Mesothelial cell of epicardium (in vitro differentiated cells): ENCODE measurements around the gene PUSL1. TPM values are rescaled to one million over a fixed set of nuclear protein-coding genes. Genes with fewer than 3 reads are reported as not detected.

Experiments
- DNase-seq, 2 experiments: peaks; one replicate each; pipeline ENCODE4 v3.0.0; 2021; ENCODE audit warnings: low spot score in 2 of 2; ENCODE audit not compliant: unreplicated experiment in 2 of 2
- H3K27ac Mint-ChIP-seq: 2 replicates; pipeline ENCODE4 v1.8.0; 2021; ENCODE audit warnings: mixed read lengths
- H3K27me3 Mint-ChIP-seq: 2 replicates; pipeline ENCODE4 v1.8.0; 2021; ENCODE audit warnings: low read depth, mixed read lengths
- H3K36me3 Mint-ChIP-seq: 2 replicates; pipeline ENCODE4 v1.8.0; 2021; ENCODE audit warnings: mixed read lengths
- H3K4me1 Mint-ChIP-seq: 2 replicates; pipeline ENCODE4 v1.8.0; 2021; ENCODE audit warnings: mixed read lengths
- H3K4me3 Mint-ChIP-seq: 2 replicates; pipeline ENCODE4 v1.8.0; 2021; ENCODE audit warnings: mild to moderate bottlenecking, moderate library complexity, mixed read lengths
- H3K9me3 Mint-ChIP-seq: 2 replicates; pipeline ENCODE4 v1.8.0; 2021; ENCODE audit warnings: mixed read lengths
- CTCF ChIP-seq: fragments of 200-600 bp; sonication (generic); IDR thresholded peaks from one replicate; pipeline ENCODE4 v1.5.0; 2021; ENCODE audit warnings: antibody characterized with exemption; ENCODE audit not compliant: unreplicated experiment
- total RNA-seq: library from RNA; stranded (reverse); gene quantifications from 3 replicates; pipeline ENCODE4 v1.2.1, GENCODE V29; 2021

The PUSL1 gene
- total RNA-seq, 1 donor from 2014 or later = 12.7 TPM

DNA sequence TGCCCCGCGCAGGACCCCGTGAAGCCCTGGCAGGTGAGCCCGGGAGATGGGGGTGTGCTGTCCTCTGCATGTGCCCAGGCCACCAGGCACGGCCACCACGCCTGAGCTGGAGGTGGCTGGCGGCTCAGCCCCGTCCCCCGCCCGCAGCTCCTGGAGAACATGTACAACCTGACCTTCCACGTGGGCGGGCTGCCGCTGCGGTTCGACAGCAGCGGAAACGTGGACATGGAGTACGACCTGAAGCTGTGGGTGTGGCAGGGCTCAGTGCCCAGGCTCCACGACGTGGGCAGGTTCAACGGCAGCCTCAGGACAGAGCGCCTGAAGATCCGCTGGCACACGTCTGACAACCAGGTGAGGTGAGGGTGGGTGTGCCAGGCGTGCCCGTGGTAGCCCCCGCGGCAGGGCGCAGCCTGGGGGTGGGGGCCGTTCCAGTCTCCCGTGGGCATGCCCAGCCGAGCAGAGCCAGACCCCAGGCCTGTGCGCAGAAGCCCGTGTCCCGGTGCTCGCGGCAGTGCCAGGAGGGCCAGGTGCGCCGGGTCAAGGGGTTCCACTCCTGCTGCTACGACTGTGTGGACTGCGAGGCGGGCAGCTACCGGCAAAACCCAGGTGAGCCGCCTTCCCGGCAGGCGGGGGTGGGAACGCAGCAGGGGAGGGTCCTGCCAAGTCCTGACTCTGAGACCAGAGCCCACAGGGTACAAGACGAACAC lies 24.5 kb downstream of the PUSL1 start:
- no peak for TF ChIP-seq CTCF
- H3K9me3 Mint-ChIP-seq = no peaks in the 10 kb centered on the region
- H3K4me3 Mint-ChIP-seq = no peak overlapping the region
- DNase-seq = no peak
- H3K27ac Mint-ChIP-seq = no peak overlapping the region
- no peaks in the 10 kb centered on the region for H3K27me3 Mint-ChIP-seq
- H3K4me1 Mint-ChIP-seq = peaks cover 3% of the 10 kb centered on the region
- H3K36me3 Mint-ChIP-seq = no peaks in the 10 kb centered on the region

DNA sequence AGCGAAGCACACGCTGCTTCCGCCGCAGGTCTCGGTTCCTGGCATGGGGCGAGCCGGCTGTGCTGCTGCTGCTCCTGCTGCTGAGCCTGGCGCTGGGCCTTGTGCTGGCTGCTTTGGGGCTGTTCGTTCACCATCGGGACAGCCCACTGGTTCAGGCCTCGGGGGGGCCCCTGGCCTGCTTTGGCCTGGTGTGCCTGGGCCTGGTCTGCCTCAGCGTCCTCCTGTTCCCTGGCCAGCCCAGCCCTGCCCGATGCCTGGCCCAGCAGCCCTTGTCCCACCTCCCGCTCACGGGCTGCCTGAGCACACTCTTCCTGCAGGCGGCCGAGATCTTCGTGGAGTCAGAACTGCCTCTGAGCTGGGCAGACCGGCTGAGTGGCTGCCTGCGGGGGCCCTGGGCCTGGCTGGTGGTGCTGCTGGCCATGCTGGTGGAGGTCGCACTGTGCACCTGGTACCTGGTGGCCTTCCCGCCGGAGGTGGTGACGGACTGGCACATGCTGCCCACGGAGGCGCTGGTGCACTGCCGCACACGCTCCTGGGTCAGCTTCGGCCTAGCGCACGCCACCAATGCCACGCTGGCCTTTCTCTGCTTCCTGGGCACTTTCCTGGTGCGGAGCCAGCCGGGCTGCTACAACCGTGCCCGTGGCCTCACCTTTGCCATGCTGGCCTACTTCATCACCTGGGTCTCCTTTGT lies 25.3 kb downstream of the PUSL1 start:
- H3K9me3 Mint-ChIP-seq = no peaks in the 10 kb centered on the region
- DNase-seq = no peak
- H3K36me3 Mint-ChIP-seq = peaks cover 2% of the 10 kb centered on the region
- no peak overlapping the region for H3K27ac Mint-ChIP-seq
- H3K4me1 Mint-ChIP-seq = peaks cover 3% of the 10 kb centered on the region
- H3K4me3 Mint-ChIP-seq = no peak overlapping the region
- TF ChIP-seq CTCF = no peak
- H3K27me3 Mint-ChIP-seq = no peaks in the 10 kb centered on the region

DNA sequence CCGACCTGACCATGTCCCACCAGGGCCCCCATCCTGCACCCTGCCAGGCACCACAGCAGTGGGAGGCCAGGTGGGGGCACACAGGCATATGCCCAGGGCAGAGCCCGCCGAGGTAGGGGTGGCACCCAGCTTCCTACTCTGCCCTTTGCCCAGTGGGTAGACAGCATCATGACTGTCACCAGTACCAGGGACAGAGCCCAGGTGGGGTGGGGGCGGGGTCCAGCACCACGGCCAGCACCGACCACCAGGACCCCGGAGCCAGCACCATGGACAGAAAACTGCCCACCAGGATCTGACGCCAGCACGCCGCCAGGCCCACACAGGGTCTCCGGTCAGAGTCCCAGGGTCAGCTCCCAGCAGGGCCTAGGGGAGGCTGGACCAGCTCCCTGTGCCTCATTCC lies 26.4 kb downstream of the PUSL1 start:
- no peak for TF ChIP-seq CTCF
- Mint-ChIP-seq H3K9me3 (no peaks in the 10 kb centered on the region), H3K36me3 (peaks cover 6% of the 10 kb centered on the region), H3K4me1 (peaks cover 3% of the 10 kb centered on the region), H3K27me3 (no peaks in the 10 kb centered on the region), H3K27ac (no peak overlapping the region), H3K4me3 (no peak overlapping the region)
- no peak for DNase-seq

DNA sequence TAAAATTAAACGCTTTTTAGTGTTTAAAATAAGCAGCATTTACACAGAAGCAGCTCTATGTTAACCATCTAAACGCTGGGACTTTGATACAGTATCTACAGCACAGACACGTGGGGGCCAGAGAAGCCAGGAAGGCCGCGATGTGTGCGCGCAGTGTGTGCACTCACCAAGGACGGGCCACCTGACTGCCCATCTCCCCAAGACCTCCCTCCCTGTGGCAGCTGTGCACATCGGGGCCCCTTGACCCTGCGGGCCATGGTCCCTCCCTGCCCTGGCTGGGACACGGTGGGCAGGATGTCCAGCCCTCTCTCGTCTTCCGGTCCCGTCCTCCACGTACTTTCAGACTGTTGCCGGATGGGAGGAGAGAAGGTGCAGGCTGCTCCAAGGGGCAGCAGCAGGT lies 26.9 kb downstream of the PUSL1 start:
- no peak overlapping the region for H3K27ac Mint-ChIP-seq
- no peak overlapping the region for H3K4me3 Mint-ChIP-seq
- no peaks in the 10 kb centered on the region for H3K27me3 Mint-ChIP-seq
- no peaks in the 10 kb centered on the region for H3K9me3 Mint-ChIP-seq
- no peak for TF ChIP-seq CTCF
- DNase-seq = no peak
- peaks cover 3% of the 10 kb centered on the region for H3K4me1 Mint-ChIP-seq
- H3K36me3 Mint-ChIP-seq = peaks cover 7% of the 10 kb centered on the region

- no peak for DNase-seq
- Mint-ChIP-seq H3K36me3 (peaks cover 13% of the 10 kb centered on the region), H3K27me3 (no peaks in the 10 kb centered on the region), H3K9me3 (no peaks in the 10 kb centered on the region), H3K27ac (no peak overlapping the region), H3K4me3 (no peak overlapping the region), H3K4me1 (peaks cover 1% of the 10 kb centered on the region)
- no peak for TF ChIP-seq CTCF
Observed at GRCh38 chr1:1335792-1336248, 27.4 kb downstream of the PUSL1 start.
